Breast epithelium (tissue), 4 donors: ENCODE results near the gene NAB2. TPM values are rescaled to one million over a fixed set of nuclear protein-coding genes. Genes with fewer than 3 reads are reported as not detected.

Experiments used
- DNase-seq, 2 donors: peaks; one replicate each; pipeline ENCODE4 v3.0.0-alpha.2; 2019; ENCODE audit warnings: low spot score in 2 of 2
- H3K27ac ChIP-seq, 2 donors: fragments of 200-600 bp; sonication (generic) in 1 of 2; one replicate each; pipeline ENCODE4 v1.5.1; 2016 to 2019; ENCODE audit warnings: mild to moderate bottlenecking in 1 of 2
- H3K27me3 ChIP-seq, 2 donors: fragments of 200-600 bp; sonication (generic) in 1 of 2; one replicate each; pipeline versions ENCODE4 v1.5.1 to v1.6.0; 2017 to 2019; ENCODE audit warnings: control low read depth in 1 of 2, mild to moderate bottlenecking in 1 of 2
- H3K36me3 ChIP-seq: fragments of 200-600 bp; one replicate; pipeline ENCODE4 v1.5.1; 2019
- H3K4me1 ChIP-seq, 2 donors: fragments of 200-600 bp; sonication (generic); one replicate each; pipeline ENCODE4 v1.5.1; 2016 to 2019; ENCODE audit warnings: control low read depth in 1 of 2
- H3K4me3 ChIP-seq, 3 donors: fragments of 200-600 bp; sonication (generic); 1 replicate in 2 of 3; 2 replicates in 1 of 3; pipeline ENCODE4 v1.5.1; 2016 to 2019; ENCODE audit warnings: mild to moderate bottlenecking in 3 of 3, moderate library complexity in 2 of 3
- H3K9me3 ChIP-seq, 2 donors: fragments of 200-600 bp; sonication (generic) in 1 of 2; one replicate each; pipeline ENCODE4 v1.5.1; 2016 to 2019; ENCODE audit warnings: control low read depth in 1 of 2
- CTCF ChIP-seq, 3 donors: fragments of 450-650 bp; IDR thresholded peaks; one replicate each; pipeline ENCODE4 v1.5.1; 2016 to 2017; ENCODE audit warnings: antibody characterized with exemption in 3 of 3, mild to moderate bottlenecking in 3 of 3, moderate library complexity in 3 of 3
- POLR2A ChIP-seq: fragments of 450-650 bp; IDR thresholded peaks from one replicate; pipeline ENCODE4 v1.6.1; 2016; ENCODE audit warnings: antibody characterized with exemption, mild to moderate bottlenecking, moderate library complexity
- POLR2AphosphoS5 ChIP-seq, 3 donors: sonication (generic); formaldehyde crosslinking; IDR thresholded peaks; one replicate each; pipeline ENCODE4 v1.6.1; 2017; ENCODE audit warnings: antibody characterized with exemption in 3 of 3
- intact Hi-C: fragments of 100-400 bp; cut with DNase I; formaldehyde crosslinking; loops from one replicate; pipeline ENCODE4 v1.15.1; 2023; ENCODE audit warnings: low total_unique reads
- total RNA-seq, 3 donors: library from RNA; depleted of rRNA; stranded (reverse); fragments of >200 nt; gene quantifications; one replicate each; pipeline ENCODE4 v1.1.0, GENCODE V29; 2016

Gene NAB2, protein sequence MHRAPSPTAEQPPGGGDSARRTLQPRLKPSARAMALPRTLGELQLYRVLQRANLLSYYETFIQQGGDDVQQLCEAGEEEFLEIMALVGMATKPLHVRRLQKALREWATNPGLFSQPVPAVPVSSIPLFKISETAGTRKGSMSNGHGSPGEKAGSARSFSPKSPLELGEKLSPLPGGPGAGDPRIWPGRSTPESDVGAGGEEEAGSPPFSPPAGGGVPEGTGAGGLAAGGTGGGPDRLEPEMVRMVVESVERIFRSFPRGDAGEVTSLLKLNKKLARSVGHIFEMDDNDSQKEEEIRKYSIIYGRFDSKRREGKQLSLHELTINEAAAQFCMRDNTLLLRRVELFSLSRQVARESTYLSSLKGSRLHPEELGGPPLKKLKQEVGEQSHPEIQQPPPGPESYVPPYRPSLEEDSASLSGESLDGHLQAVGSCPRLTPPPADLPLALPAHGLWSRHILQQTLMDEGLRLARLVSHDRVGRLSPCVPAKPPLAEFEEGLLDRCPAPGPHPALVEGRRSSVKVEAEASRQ
- total RNA-seq, result 10 to 100 TPM in 2 of 3 donors, 1 to 10 TPM in 1; 9.0 to 33.2 (median 24.6) TPM

- Histone ChIP-seq H3K4me3 (peak within 1 kb of the TSS; percentile 67 to 93 (median 86)), H3K36me3 (no peaks in the 10 kb centered on the region), H3K4me1 (peaks cover 13 to 24% of the 10 kb centered on the region in 2 donors), H3K27ac (peak within 1 kb of the TSS; percentile 99 to 100), H3K27me3 (no peaks in the 10 kb centered on the region), H3K9me3 (no peaks in the 10 kb centered on the region)
- intact Hi-C loops, result loop anchor here (5.0 kb wide), 1 partner anchor 434 kb away; the partner anchor contains the start of genes DDIT3 and MBD6
- TF ChIP-seq POLR2A, result peak; percentile 46
- TF ChIP-seq CTCF (IDR thresholded peaks at IDR 0.05), result no peak
- peak; percentile 92 to 97 (median 97) for TF ChIP-seq POLR2AphosphoS5 (IDR thresholded peaks at IDR 0.05)
- DNase-seq, result peak; percentile 93 to 97
Observed at GRCh38 chr12:57088354-57089270, at the start of gene NAB2. Gene NAB2 (plus strand): TSS chr12:57089114. CDS start chr12:57089272, 158 bp downstream.

DNA sequence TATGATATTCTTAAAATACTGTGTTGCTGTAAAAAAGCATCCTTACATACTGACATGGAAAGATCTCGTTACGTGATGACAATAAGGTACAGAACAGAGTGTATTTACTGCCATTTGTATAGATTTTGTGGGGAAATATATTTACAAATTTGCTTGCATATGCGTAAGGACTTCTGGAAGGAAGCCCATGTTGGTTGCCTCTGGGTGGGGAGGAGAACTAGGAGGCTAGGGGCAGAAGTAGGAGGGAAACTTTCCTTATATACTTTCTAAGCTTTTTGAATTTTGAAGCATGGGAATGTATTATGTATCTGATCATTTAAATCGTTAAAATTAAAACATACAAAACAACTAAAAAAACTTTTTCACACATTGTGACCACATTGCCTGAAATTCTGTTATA lies 48.7 kb upstream of the NAB2 start:
- intact Hi-C loops, result no loop called here

DNA sequence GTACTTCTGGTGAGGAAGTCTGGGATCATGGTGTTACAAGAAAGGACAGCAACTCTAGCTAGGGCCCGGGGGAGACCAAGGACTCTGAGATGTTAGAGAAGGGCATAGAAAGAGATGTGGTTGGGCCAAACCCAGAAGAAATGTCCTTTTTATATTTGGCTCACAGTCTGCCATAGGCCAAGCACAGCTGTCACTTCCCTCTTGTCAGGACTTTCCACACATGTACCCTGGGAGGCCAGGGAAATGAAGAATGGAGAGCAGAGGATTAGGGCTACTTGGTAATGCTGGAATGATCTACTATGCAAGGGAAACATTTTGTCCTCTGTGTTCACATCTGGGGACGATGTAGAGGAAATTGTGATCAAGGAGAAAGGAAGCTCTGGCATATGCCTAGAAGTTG lies 48.2 kb upstream of the NAB2 start:
- Histone ChIP-seq H3K4me3 (no peak overlapping the region), H3K36me3 (no peaks in the 10 kb centered on the region), H3K9me3 (no peaks in the 10 kb centered on the region), H3K27me3 (no peaks in the 10 kb centered on the region), H3K27ac (no peak overlapping the region), H3K4me1 (no peaks in the 10 kb centered on the region)
- DNase-seq, result no peak
- no peak for TF ChIP-seq CTCF (IDR thresholded peaks at IDR 0.05)
- TF ChIP-seq POLR2AphosphoS5 (IDR thresholded peaks at IDR 0.05), result no peak
- no peak for TF ChIP-seq POLR2A
- intact Hi-C loops, result no loop called here

More for the DNA sequence above, 48.7 kb upstream of the NAB2 start:
- Histone ChIP-seq H3K36me3 (no peaks in the 10 kb centered on the region), H3K9me3 (no peaks in the 10 kb centered on the region), H3K27me3 (no peaks in the 10 kb centered on the region), H3K27ac (no peak overlapping the region), H3K4me1 (no peaks in the 10 kb centered on the region), H3K4me3 (no peak overlapping the region)
- no peak for DNase-seq
- TF ChIP-seq POLR2A (no peak), CTCF (IDR thresholded peaks at IDR 0.05) (no peak), POLR2AphosphoS5 (IDR thresholded peaks at IDR 0.05) (no peak)

- H3K36me3 ChIP-seq, result no peaks in the 10 kb centered on the region
- H3K27me3 ChIP-seq, result no peaks in the 10 kb centered on the region
- intact Hi-C loops, result no loop called here
- H3K27ac ChIP-seq, result no peak overlapping the region
- no peaks in the 10 kb centered on the region for H3K4me1 ChIP-seq
- TF ChIP-seq CTCF (IDR thresholded peaks at IDR 0.05) (no peak), POLR2A (no peak), POLR2AphosphoS5 (IDR thresholded peaks at IDR 0.05) (no peak)
- H3K4me3 ChIP-seq, result no peak overlapping the region
- no peaks in the 10 kb centered on the region for H3K9me3 ChIP-seq
- no peak for DNase-seq
Observed at GRCh38 chr12:57042695-57043094, 46.2 kb upstream of the NAB2 start.
